Renal cortex interstitium (tissue), 11 donors: ENCODE results near the gene KIF17. TPM values are rescaled to one million over a fixed set of nuclear protein-coding genes. Genes with fewer than 3 reads are reported as not detected.

ENCODE experiments used
- DNase-seq, 11 donors: peaks; one replicate each; pipeline ENCODE4 v3.0.0-alpha.2; 2013; ENCODE audit warnings: low read depth in 9 of 11, low spot score in 4 of 11; ENCODE audit errors: extremely low read depth in 1 of 11
- polyA plus RNA-seq, 3 donors: library from polyadenylated mRNA; unstranded; fragments of 120-200 nt; gene quantifications; one replicate each; pipeline ENCODE4 v1.2.1, GENCODE V29; 2013; ENCODE audit not compliant: insufficient read length in 3 of 3

Gene KIF17
- polyA plus RNA-seq, 3 donors = 2.8 to 5.8 (median 3.1) TPM

DNA sequence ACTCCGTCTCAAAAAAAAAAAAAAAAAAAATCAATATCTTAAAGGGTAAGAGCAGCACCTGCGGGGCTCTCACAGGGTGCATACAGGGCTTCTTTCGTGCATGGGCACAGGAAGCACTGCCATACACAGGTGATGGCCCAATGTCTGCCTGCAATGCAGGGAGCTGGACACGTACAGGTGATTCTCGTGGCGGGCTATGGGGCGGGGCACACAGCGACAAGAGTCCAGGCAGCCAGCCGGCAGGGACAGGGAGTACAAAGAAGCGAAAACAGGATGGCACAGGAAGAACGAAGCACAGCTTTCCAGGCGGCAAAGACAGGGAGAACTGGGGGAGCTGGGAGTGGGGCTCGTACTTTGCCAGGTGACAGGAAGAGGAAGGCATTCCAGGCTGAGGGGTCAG is 1.6 kb downstream of the KIF17 start:
- no peak for DNase-seq

DNA sequence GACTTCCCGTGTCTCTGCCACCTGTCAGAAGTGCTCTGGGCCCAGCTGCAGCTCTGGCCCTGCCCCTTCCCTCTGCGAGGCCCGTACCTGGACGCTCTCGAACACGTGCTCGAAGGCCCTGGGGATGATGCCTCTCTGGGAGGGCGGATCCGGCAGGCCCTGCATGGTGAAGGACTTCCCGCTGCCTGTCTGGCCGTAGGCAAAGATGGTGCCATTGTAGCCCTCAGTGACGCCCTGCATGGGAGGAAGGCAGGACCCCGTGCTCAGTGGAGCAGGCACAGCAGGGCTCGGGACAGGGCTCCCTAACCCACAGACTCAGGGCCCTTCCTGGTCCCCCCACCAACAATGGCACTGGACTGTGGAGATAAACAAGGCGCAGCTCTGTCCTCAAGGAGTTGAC is 2.4 kb downstream of the KIF17 start:
- DNase-seq = no peak

DNA sequence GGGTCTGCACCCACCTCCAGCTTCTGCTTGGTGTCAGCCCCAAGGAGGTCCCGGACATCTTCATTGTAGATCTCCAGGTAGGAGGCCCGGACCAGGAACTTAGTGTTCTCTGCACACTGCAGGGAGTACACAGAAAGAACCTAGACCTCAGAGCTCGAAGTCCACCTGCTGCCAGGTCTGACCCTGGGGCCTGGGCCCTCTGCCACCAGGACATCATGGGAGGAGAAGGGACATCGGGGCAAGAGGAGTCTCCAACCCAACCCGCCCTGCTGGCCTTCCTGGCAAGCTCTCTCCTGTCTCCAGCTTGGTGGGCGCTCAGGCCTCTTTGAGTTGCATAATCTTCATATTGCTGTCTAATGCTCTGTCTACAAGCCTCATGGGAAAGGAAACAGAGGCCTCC is 4.4 kb downstream of the KIF17 start:
- no peak for DNase-seq

DNA sequence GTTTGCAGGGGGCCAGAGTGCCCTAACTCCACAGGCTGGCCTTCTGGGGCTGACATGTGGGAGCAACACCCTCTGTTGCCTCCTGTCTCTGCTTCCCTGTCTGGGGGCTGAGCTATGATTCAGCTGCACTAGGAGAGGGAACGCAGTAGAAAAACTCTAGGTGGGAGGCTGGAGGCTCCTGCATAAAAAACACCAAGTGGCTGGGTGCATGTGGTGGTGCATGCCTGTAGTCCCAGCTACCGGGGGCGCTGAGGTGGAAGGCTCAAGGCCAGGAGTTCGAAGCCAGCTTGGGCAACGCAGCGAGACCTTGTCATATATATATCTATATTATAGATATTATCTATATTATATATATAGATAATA is 5.6 kb downstream of the KIF17 start:
- DNase-seq = no peak

DNA sequence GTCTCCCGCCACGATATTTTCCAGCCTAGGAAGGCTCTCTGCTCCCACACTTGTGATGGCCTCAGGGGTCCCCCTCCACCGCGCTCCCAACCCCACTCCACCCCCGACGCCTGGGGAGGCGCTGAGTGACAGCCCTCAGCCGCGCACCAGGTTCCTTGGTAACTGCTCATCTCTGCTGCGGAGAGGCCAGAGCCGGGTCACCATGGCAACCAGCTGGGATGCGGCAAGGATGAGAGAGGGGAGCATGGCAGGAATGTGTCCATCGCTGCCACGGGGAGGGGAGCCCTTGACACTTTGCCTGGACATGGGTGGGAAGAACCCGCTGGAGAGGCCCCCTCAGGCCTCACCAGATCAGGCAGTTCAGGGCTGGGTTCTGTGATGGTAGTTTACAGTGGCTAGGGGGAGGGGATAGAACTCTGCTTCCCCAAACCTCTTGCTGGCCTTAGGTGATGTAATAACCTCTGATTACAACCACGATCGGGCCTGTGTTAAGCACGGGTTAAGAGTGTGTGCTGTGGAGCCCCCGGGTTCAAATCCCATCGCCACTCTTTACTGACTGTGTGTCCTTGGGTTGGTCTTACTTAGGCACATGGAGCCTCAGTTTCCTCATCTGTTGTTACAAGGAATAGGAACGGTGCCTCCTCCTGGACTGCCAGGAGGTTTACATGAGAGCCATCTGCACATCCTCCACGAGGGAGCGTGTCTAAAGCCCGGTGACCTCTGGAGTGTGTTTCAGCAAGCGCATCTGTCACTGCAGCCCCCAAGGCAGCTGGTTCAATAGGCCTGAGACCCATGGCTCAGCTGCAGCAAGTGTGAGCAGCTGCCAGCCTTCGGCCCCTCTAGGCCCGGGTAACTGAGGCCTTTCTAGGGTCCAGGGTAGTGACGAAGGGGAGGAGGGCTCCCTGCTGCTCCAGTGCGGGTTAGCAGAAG is 6.3 kb downstream of the KIF17 start:
- no peak for DNase-seq

DNA sequence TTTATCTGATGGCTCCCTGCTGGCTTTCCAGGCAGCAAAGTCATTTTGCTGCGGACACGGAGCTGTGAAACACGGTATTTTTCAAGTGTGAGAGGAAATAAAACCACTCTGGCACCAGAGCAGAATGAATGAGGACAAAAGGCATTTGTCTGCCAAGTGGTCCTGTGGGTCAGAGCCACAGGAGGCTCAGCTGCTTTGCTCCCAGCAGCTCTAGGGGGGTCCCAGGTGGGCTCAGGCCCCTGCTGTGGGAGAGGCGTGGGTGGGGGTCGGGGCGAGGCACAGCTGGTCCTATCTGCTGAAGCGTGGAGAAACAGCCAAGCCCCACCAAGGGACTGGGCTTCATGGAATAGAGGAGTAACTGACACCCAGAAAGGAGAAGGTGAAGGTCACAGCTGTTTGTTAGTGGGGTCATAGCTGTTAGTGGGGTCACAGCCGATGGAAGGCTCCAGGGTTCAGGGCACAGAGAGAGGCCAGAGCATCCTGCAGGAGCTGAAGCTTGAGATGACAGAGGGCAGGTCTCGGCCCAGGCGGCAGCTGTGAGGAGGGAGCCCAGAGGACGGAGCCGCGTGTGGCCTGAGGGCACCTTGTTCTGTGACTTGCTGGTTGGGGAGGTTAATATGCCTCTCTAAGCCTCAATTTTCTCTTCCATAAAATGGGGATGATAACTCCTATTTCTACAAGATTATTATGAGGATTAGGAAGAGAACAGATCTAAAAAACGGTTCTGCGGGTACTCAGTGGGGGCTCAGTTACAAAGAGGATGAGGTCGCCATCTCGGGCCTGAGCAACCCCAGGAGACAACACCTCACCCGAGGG is 7.1 kb downstream of the KIF17 start:
- DNase-seq = no peak

DNA sequence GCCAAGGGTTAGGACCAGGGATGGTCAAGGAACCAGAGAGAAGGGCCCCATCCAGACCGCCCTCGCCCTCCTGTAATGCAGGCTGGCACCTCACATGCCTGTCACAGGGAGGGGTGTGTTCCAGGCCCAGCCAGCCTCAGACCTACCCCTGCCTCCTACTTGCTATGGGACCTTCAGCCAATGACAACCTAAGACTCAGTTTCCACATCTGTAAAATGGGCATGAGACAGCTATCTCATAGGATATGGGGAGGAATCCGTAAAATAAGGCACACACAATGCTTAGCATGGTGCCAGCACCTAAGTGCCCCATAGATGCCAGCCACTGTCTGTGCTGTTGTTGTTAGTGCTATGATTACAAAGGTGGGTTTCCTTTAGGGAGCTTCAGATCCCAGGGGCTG is 7.9 kb downstream of the KIF17 start:
- no peak for DNase-seq

DNA sequence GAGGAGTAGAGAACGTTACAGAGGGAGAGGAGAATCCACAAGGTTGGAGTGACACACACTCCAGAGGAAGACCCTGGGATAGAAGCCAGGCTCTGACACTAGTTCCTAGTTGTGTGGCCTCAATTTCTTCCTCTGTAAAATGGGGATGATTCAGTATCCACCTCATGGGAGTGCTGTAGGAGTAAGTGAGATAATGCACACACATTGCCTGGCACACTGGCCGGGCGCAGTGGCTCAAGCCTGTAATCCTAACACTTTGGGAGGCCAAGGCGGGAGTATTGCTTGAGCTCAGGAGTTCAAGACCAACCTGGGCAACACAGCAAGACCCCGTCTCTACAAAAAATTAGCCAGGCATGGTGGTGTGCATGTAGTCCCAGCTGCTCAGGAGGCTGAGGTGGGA is 8.9 kb downstream of the KIF17 start:
- no peak for DNase-seq

DNA sequence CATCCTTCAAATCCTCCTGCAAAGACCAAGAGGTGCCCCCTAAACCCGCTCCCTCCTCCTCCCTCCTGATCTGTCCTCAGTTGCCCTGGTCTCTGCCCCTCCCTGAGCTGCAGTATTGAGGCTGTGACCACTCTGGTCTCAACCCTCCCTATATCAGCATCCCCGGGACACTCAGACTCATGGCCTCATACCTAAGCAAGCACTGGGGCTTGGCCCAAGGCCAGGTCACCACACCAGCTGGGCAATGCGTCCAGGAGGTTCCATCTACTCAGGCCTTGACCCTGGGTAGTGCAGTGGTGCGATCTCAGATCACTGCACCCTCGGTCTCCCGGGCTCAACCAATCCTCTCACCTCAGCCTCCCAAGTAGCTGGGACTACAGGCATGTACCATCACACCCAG is 9.8 kb downstream of the KIF17 start:
- DNase-seq = no peak

DNA sequence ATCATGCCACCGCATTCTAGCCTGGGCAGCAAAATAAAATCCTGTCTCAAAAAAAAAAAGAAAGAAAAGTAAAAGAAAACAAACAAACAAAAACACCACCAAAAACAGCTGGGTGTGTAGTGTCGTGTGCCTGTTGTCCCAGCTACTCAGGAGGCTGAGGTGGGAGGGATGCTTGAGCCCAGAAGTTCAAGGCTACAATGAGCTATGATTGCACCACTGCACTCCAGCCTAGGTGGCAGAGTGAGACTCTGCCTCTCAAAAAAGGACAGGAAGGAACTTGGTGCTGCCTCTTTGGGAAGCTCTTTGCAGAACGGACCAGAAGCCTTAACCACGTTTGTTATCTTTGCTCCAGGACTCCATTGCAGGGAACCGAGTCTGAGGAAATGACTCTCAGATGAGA is 11.0 kb downstream of the KIF17 start:
- DNase-seq = no peak

DNA sequence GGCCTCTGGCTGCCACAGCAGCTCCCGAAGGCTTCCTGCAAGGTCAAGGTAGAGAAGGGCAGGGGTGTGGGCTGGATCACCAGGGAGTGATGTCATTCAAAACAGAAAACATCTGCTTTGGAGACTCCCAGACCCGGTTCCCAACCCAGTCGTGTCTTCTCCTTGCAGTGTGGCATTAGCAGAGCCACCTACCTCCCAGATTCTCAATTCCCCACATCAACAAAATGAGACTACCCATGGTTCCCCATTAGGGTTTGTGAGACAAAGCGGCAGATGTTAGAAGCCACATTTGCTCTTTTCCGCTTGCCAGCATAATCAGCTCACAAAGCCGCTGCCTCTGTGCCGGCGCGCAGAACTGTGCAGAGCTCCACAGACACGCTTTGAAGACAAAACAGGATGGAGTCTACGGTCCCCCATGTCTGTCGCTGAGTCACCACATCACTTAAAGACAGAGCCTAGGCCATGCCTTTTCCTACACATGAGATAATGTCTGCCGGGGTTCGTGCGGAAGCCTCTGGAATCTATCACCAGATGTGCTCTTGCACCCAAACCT is 12.5 kb downstream of the KIF17 start:
- no peak for DNase-seq

DNA sequence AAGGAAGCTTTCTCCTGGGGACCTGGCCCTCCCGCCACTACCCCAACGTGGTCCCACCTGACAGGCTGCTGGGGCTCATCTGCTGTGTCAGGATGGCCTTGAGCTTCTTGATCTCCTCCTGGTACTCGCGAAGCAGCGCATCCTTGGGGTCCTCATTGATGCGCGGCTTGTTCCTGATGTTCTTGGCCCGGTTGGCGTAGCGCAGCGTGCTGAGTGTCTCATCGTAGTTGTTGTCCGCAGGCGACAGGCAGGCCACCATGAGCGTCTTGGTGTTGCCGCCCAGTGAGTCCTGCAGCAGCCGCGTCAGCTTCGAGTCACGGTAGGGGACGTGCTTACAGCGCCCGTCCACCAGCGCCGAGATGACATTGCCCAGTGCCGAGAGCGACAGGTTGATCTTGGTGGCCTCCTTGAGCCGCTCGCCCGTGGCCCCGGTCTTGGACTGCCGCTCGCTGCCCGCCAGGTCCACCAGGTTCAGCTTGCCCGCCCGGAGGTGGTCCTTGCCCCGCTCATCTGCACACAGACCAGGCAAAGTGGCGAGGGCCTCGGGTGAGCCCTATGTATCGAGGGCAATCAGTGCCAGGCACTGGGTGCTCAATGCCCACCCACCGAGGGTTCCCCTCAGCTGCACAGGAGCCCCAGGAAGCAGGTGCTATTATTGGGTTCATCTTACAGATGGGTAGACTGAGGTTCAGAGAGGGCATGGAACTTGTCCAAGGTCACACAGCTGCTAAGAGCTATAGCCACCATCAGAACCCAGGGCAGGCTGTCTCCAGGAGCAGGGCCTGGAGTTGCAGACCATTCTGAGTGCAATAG is 13.2 kb downstream of the KIF17 start:
- DNase-seq = no peak

DNA sequence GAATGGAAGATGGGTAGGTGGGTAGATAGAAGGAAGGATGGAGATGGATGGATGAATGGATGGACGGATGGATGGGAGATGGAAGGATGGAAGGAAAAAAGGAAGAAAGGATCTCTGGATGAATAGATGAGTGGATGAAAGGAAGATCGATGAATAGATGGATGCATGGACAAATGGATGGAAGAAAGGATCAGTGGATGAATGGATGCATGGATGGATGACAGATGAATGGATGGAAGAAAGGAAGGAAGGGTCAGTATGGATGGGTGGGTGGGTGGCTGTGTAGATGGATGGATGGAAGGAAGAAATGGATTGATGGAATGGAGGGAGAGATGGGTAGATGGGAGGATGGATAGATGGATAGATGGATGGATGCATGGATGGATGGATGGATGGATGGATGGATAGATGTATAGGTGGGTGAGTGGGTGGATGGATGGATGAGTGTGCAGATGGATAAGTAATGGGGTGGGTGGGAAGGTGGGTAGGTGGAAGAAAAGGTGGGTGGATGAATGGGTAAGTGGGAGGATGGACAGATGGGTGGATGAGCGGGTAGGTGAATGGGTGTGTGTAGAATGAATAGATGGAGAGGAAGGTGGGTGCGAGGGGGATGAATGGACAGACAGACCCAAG is 14.6 kb downstream of the KIF17 start:
- no peak for DNase-seq

DNA sequence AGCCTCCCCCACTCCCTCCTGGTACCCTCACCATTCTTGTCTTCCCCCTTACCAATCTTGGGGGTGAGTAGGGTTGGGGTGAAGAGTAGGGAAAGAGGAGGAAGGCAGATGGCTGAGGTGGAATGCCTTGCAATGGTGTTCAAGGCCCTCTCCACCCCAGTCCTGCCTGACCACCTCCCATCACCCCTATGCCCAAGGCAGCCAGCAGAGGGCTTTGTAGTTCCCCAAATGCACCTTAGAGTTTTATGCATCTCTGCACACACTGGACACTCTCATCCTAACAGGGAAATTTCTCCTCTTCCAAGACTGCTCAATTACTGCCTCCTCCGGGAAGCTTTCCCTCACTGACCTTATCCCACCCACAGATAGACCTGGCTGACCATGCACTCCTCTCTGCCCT is 15.4 kb downstream of the KIF17 start:
- no peak for DNase-seq

DNA sequence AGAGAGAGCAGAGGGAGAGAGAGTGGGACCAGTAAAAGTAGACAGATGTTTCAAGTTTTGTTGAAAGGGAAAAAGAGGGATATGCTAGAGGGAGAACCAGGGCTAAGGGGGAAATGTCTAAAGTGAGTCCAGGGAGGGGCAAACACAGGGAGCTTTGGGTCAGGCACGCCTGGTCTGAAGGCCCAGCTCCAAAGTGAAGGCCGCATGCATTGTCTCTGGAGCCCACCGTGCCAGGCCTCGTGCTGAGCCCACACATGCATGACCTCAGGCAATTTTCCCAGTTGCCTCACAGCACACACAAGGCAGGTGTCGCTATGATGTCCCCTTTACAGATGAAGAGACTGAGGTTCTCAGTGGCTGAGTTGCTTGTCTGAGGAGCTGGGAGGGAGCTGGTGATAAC is 16.0 kb downstream of the KIF17 start:
- DNase-seq = no peak

DNA sequence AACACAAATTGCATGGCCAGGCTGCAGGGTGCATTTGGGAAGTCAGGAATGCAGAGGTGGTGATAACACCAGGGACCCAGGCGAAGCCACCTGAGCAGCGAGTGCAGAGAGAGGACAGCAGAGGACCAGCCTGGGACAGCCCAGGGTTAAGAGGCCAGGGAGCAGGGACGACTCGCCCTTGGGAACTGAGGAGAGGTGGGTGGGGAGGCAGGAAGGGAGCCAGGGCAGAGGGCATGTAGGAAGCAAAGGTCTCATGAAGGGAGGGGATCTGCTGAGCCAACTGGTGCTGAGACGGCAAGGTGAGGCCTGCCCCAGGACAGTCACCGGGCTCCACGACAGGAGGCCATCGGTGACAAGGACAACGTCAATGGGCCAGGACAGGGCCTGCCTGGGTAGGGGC is 16.4 kb downstream of the KIF17 start:
- DNase-seq = no peak

DNA sequence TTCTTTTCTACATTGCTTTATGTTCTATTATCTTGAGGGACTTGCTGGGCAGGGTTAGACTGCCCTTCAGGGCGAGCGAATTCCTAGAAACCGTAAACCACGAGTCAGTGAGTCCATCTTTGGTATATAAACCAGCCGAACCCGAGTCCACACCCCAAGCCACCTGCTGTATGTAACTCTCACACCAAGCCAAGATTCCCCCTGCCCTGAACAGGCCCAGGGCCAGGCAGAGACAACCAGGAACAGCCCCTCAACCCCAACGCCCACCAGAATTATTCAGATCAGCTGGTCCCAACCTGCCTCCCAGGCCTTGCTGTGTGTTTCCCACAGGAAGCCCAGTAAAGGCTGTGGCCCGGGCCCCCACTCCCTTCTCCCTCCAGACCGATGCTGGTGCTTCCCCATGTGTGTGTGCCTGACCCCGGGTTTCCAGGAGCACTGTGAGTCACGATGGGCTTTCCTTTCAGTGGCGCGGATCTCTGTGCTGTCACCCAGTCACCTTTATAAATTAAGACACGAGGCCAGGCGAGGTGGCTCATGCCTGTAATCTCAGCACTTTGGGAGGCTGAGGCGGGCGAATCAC is 17.1 kb downstream of the KIF17 start:
- no peak for DNase-seq

DNA sequence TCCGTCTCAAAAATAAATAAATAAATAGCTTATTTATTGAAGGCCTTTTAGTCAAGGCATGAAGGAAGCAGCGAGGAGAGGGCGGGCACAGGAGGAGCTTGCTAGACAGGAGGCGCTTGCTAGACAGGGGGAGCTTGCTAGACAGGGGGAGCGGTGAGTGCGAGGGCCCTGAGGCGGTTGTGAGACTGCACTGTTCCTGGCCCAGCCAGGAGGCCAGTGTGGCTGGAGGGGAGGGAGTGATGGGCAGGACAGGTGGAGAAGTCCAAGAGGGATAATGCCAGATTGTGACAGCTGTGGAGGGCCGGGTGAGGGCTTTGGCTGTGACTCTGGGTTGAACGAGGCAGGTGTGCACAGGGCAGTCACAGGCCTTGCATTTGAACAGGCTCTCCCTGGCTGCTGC is 18.2 kb downstream of the KIF17 start:
- no peak for DNase-seq
